OCI-LY1 (cell line): ENCODE results near the gene PGF.

Experiments
- H2AFZ ChIP-seq: fragments of 200-600 bp; sonication (generic), shearing (Covaris generic); 2 replicates; pipeline ENCODE4 v1.6.0; 2014; ENCODE audit warnings: antibody characterized with exemption, mild to moderate bottlenecking, low read length
- H3F3A ChIP-seq: fragments of 200-600 bp; sonication (generic), shearing (Covaris generic); 2 replicates; pipeline ENCODE4 v1.6.0; 2014; ENCODE audit warnings: mild to moderate bottlenecking, antibody characterized with exemption, low read length, moderate library complexity; ENCODE audit not compliant: insufficient read depth
- H3K27ac ChIP-seq: fragments of 200-600 bp; sonication (generic); 2 replicates; pipeline ENCODE4 v1.5.1; 2014; ENCODE audit warnings: low read length, mixed run types, mild to moderate bottlenecking, low read depth; ENCODE audit not compliant: poor library complexity, severe bottlenecking
- H3K27me3 ChIP-seq: fragments of 200-600 bp; sonication (generic); 2 replicates; pipeline ENCODE4 v1.6.0; 2014; ENCODE audit warnings: antibody characterized with exemption, mild to moderate bottlenecking, low read length, moderate library complexity; ENCODE audit not compliant: insufficient read depth
- H3K36me3 ChIP-seq: fragments of 200-600 bp; sonication (generic); 2 replicates; pipeline ENCODE4 v1.6.1; 2014; ENCODE audit warnings: mild to moderate bottlenecking, antibody characterized with exemption, low read length, moderate library complexity, mixed read lengths; ENCODE audit not compliant: insufficient read depth
- H3K4me1 ChIP-seq: fragments of 200-600 bp; sonication (generic); 2 replicates; pipeline ENCODE4 v1.5.1; 2014; ENCODE audit warnings: mild to moderate bottlenecking, low read length, moderate library complexity; ENCODE audit not compliant: insufficient read depth, severe bottlenecking
- H3K4me2 ChIP-seq: fragments of 200-600 bp; sonication (generic), shearing (Covaris generic); 2 replicates; pipeline ENCODE4 v1.6.1; 2014; ENCODE audit warnings: low read length
- H3K4me3 ChIP-seq: fragments of 200-600 bp; sonication (generic); 2 replicates; pipeline ENCODE4 v1.5.1; 2014; ENCODE audit warnings: low read length, low read depth, mild to moderate bottlenecking, mixed read lengths; ENCODE audit not compliant: poor library complexity, severe bottlenecking
- H3K79me2 ChIP-seq: fragments of 200-600 bp; shearing (Covaris generic); 2 replicates; pipeline ENCODE4 v1.6.1; 2016; ENCODE audit warnings: mixed run types, low read length, mixed read lengths; ENCODE audit not compliant: insufficient read depth
- H3K9ac ChIP-seq: fragments of 200-600 bp; sonication (generic), shearing (Covaris generic); 2 replicates; pipeline ENCODE4 v1.6.1; 2014; ENCODE audit warnings: mild to moderate bottlenecking, low read length, mixed read lengths
- H3K9me2 ChIP-seq: fragments of 200-600 bp; sonication (generic), shearing (Covaris generic); 2 replicates; pipeline ENCODE4 v1.6.1; 2014; ENCODE audit warnings: low read depth, mild to moderate bottlenecking, low read length, mixed read lengths
- H3K9me3 ChIP-seq: fragments of 200-600 bp; shearing (Covaris generic); 2 replicates; pipeline ENCODE4 v1.6.1; 2014; ENCODE audit warnings: low read length, mixed read lengths
- H4K20me1 ChIP-seq: fragments of 200-600 bp; sonication (generic), shearing (Covaris generic); 2 replicates; pipeline ENCODE4 v1.6.0; 2016; ENCODE audit warnings: mild to moderate bottlenecking, low read length; ENCODE audit not compliant: insufficient read depth
- CTCF ChIP-seq: fragments of 200-600 bp; sonication (generic), shearing (Covaris generic); IDR thresholded peaks from 2 replicates; pipeline ENCODE4 v1.5.1; 2017; ENCODE audit warnings: mild to moderate bottlenecking, antibody characterized with exemption, low read length, moderate library complexity, mixed read lengths
- EZH2 ChIP-seq: fragments of 200-600 bp; sonication (generic), shearing (Covaris generic); IDR thresholded peaks from 2 replicates; pipeline ENCODE4 v1.8.0; 2017; ENCODE audit warnings: borderline replicate concordance, mixed run types, mild to moderate bottlenecking, antibody characterized with exemption, low read length, moderate library complexity, mixed read lengths

PGF gene

GRCh38 chr14:74949859-74950573, 5.4 kb downstream of the PGF start:
- peaks cover 14% of the 10 kb centered on the region for H3K4me1 ChIP-seq
- no peaks in the 10 kb centered on the region for H3F3A ChIP-seq
- H3K9me3 ChIP-seq: no peaks in the 10 kb centered on the region
- no peak overlapping the region for H2AFZ ChIP-seq
- no peaks in the 10 kb centered on the region for H3K36me3 ChIP-seq
- H3K4me2 ChIP-seq: no peak overlapping the region
- no peak overlapping the region for H3K27ac ChIP-seq
- H4K20me1 ChIP-seq: no peaks in the 10 kb centered on the region
- H3K4me3 ChIP-seq: no peak overlapping the region
- no peaks in the 10 kb centered on the region for H3K9me2 ChIP-seq
- TF ChIP-seq EZH2 (no peak), CTCF (no peak)
- no peaks in the 10 kb centered on the region for H3K27me3 ChIP-seq
- H3K79me2 ChIP-seq: no peaks in the 10 kb centered on the region
- H3K9ac ChIP-seq: no peak overlapping the region

- no peak for TF ChIP-seq EZH2
- TF ChIP-seq CTCF: no peak
- Histone ChIP-seq H4K20me1 (no peaks in the 10 kb centered on the region), H3K36me3 (no peaks in the 10 kb centered on the region), H3K9me3 (no peaks in the 10 kb centered on the region), H3K79me2 (no peaks in the 10 kb centered on the region), H3K4me1 (peaks cover 14% of the 10 kb centered on the region), H3K27me3 (no peaks in the 10 kb centered on the region), H3K4me2 (no peak overlapping the region), H3F3A (no peaks in the 10 kb centered on the region), H3K4me3 (no peak overlapping the region), H3K27ac (no peak overlapping the region), H2AFZ (no peak overlapping the region), H3K9ac (no peak overlapping the region), H3K9me2 (no peaks in the 10 kb centered on the region)
These were observed 6.2 kb downstream of the PGF start for GRCh38 chr14:74949191-74949601.

- TF ChIP-seq EZH2: no peak
- TF ChIP-seq CTCF: no peak
- Histone ChIP-seq H3K4me1 (peaks cover 14% of the 10 kb centered on the region), H3K79me2 (no peaks in the 10 kb centered on the region), H3K27ac (no peak overlapping the region), H3K36me3 (no peaks in the 10 kb centered on the region), H3K9me2 (no peaks in the 10 kb centered on the region), H3K4me3 (no peak overlapping the region), H3K9ac (no peak overlapping the region), H3K27me3 (no peaks in the 10 kb centered on the region), H4K20me1 (no peaks in the 10 kb centered on the region), H3K9me3 (no peaks in the 10 kb centered on the region), H3F3A (no peaks in the 10 kb centered on the region), H2AFZ (no peak overlapping the region), H3K4me2 (no peak overlapping the region)
These were observed 6.9 kb downstream of the PGF start for GRCh38 chr14:74948228-74949175.
